Measurements from ENCODE around the gene PNISR. TPM values are rescaled to one million over a fixed set of nuclear protein-coding genes. Genes with fewer than 3 reads are reported as not detected.
A peak's percentile ranks its signal among the peaks of the same experiment; 100 is the strongest.
"Not testable (repeated sequence)": the region's sequence is repeated elsewhere in the genome, so short reads cannot be mapped to it uniquely, and the experiment has no call there.

Gene PNISR
- total RNA-seq, 2 experiments from 2014 or later, result 163 to 176 TPM

- Histone ChIP-seq H3K36me3 (ENCODE audit: insufficient read depth, low read length) (peaks cover 6% of the 10 kb centered on the region), H3K27ac (ENCODE audit: low read depth, low read length, poor library complexity, severe bottlenecking) (no peak overlapping the region), H3K4me3 (ENCODE audit: low read depth, low read length, poor library complexity, severe bottlenecking) (no peak overlapping the region), H3K79me2 (ENCODE audit: insufficient read depth, low read depth, low read length) (no peaks in the 10 kb centered on the region), H3K9me2 (ENCODE audit: insufficient read depth, low read length) (no peaks in the 10 kb centered on the region), H4K20me1 (ENCODE audit: insufficient read depth, low read length) (no peaks in the 10 kb centered on the region), H2AFZ (ENCODE audit: low read length) (no peak overlapping the region), H3K9me3 (ENCODE audit: low read length) (no peaks in the 10 kb centered on the region), H3K4me1 (ENCODE audit: insufficient read depth, low read length, poor library complexity, severe bottlenecking) (no peaks in the 10 kb centered on the region), H3K4me2 (ENCODE audit: low read length) (no peak overlapping the region)
- TF ChIP-seq CTCF (conservative IDR thresholded peaks at IDR 0.05; ENCODE audit: low read length), result no peak
- TF ChIP-seq EZH2phosphoT487 (IDR thresholded peaks at IDR 0.05; ENCODE audit: borderline replicate concordance, low read depth, low read length), result no peak
- ChIA-PET POLR2A (interaction anchor here (0.6 to 1.8 kb wide), 4 partner anchors 10 to 65 kb away, joined by 3 to 5 read pairs (median 4); no protein-coding TSS in a partner anchor), CTCF (ENCODE audit: unreplicated experiment) (no interaction called here)
- no peak for DNase-seq (ENCODE audit: low spot score)
- BruUV-seq (replicated peaks), result no TSS peak
- intact Hi-C loops (cut with micrococcal nuclease; ENCODE audit: unreplicated experiment), result no loop called here
These were observed 46.5 kb upstream of the PNISR start for GRCh38 chr6:99471638-99472037.

- H3K36me3 ChIP-seq (ENCODE audit: insufficient read depth, low read length), result peaks cover 5% of the 10 kb centered on the region; the same call in 1 of the 2 replicates
- no peak for TF ChIP-seq EZH2phosphoT487 (IDR thresholded peaks at IDR 0.05; ENCODE audit: borderline replicate concordance, low read depth, low read length)
- peak; percentile 89 for TF ChIP-seq CTCF (conservative IDR thresholded peaks at IDR 0.05; ENCODE audit: low read length)
- H3K4me1 ChIP-seq (ENCODE audit: insufficient read depth, low read length, poor library complexity, severe bottlenecking), result no peaks in the 10 kb centered on the region
- H2AFZ ChIP-seq (ENCODE audit: low read length), result no peak overlapping the region
- POLR2A ChIA-PET, result interaction anchor here (0.8 to 0.9 kb wide), 2 partner anchors 151 to 278 kb away, joined by 3 read pairs; no protein-coding TSS in a partner anchor
- no peaks in the 10 kb centered on the region for H3K9me2 ChIP-seq (ENCODE audit: insufficient read depth, low read length)
- no peak overlapping the region for H3K4me3 ChIP-seq (ENCODE audit: low read depth, low read length, poor library complexity, severe bottlenecking)
- H3K4me2 ChIP-seq (ENCODE audit: low read length), result no peak overlapping the region
- peak; percentile 54 for DNase-seq (ENCODE audit: low spot score)
- no peaks in the 10 kb centered on the region for H3K79me2 ChIP-seq (ENCODE audit: insufficient read depth, low read depth, low read length)
- H3K27ac ChIP-seq (ENCODE audit: low read depth, low read length, poor library complexity, severe bottlenecking), result no peak overlapping the region
- intact Hi-C loops (cut with micrococcal nuclease; ENCODE audit: unreplicated experiment), result loop anchor here (1.0 to 5.0 kb wide), 2 partner anchors 150 to 279 kb away; no protein-coding TSS in a partner anchor
- BruUV-seq (replicated peaks), result no TSS peak
- CTCF ChIA-PET (ENCODE audit: unreplicated experiment), result no interaction called here
- no peaks in the 10 kb centered on the region for H3K9me3 ChIP-seq (ENCODE audit: low read length)
- H4K20me1 ChIP-seq (ENCODE audit: insufficient read depth, low read length), result no peaks in the 10 kb centered on the region
These were observed 42.5 kb upstream of the PNISR start for GRCh38 chr6:99467509-99468106.

- H3K9me2 ChIP-seq (ENCODE audit: insufficient read depth, low read length); H3K9me3 ChIP-seq (ENCODE audit: low read length); BruUV-seq (replicated peaks); H2AFZ ChIP-seq (ENCODE audit: low read length); H3K4me3 ChIP-seq (ENCODE audit: low read depth, low read length, poor library complexity, severe bottlenecking); H3K27ac ChIP-seq (ENCODE audit: low read depth, low read length, poor library complexity, severe bottlenecking); POLR2A ChIA-PET; CTCF ChIA-PET (ENCODE audit: unreplicated experiment); H3K79me2 ChIP-seq (ENCODE audit: insufficient read depth, low read depth, low read length); H4K20me1 ChIP-seq (ENCODE audit: insufficient read depth, low read length); intact Hi-C loops (cut with micrococcal nuclease; ENCODE audit: unreplicated experiment); H3K4me2 ChIP-seq (ENCODE audit: low read length); DNase-seq (ENCODE audit: low spot score); H3K4me1 ChIP-seq (ENCODE audit: insufficient read depth, low read length, poor library complexity, severe bottlenecking): not testable (repeated sequence)
- peaks cover 15% of the 10 kb centered on the region for H3K36me3 ChIP-seq (ENCODE audit: insufficient read depth, low read length)
These were observed 34.0 kb upstream of the PNISR start for GRCh38 chr6:99459133-99459532.

Data from OCI-LY7 (cell line).